ENCODE results near the gene GABBR2.

DNA sequence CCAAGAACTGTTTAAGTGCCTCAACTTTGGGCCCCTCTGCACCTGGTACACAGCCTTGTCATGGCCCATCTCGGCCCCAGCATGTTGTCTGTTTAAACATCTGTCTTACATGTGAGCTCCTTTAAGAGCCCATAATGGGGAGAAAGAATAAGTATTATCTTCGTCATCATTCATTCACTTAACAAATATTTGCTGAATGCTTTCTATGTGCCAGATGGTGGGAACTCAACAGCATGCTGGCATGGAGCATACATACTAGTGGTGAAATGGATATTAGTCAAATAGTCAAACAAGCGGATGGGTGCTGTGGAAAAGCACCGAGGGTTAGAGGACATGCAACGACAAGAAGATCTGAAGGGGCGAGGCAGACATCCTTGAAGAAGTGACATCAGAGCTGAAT is 54.5 kb downstream of the GABBR2 start:
- TF ChIP-seq, protein P1, sequence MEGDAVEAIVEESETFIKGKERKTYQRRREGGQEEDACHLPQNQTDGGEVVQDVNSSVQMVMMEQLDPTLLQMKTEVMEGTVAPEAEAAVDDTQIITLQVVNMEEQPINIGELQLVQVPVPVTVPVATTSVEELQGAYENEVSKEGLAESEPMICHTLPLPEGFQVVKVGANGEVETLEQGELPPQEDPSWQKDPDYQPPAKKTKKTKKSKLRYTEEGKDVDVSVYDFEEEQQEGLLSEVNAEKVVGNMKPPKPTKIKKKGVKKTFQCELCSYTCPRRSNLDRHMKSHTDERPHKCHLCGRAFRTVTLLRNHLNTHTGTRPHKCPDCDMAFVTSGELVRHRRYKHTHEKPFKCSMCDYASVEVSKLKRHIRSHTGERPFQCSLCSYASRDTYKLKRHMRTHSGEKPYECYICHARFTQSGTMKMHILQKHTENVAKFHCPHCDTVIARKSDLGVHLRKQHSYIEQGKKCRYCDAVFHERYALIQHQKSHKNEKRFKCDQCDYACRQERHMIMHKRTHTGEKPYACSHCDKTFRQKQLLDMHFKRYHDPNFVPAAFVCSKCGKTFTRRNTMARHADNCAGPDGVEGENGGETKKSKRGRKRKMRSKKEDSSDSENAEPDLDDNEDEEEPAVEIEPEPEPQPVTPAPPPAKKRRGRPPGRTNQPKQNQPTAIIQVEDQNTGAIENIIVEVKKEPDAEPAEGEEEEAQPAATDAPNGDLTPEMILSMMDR (IDR thresholded peaks at IDR 0.05), result no peak
- TF ChIP-seq EZH2 (IDR thresholded peaks at IDR 0.05; ENCODE audit: borderline replicate concordance, insufficient read depth, low read depth, low read length, poor library complexity, severe bottlenecking), result no peak

Measured in B cell (primary cell).